Adipocyte (in vitro differentiated cells): ENCODE data around the gene KRTAP3-1.
A peak's percentile ranks its signal among the peaks of the same experiment; 100 is the strongest.
"Not testable (repeated sequence)": the region's sequence is repeated elsewhere in the genome, so short reads cannot be mapped to it uniquely, and the experiment has no call there.

Experiments used
- DNase-seq: peaks from one replicate; pipeline ENCODE4 v3.0.0-alpha.2; 2015; ENCODE audit warnings: low read depth
- H3K27me3 ChIP-seq: replicated peaks from 2 replicates; pipeline ENCODE4 v1.7.0; 2013; ENCODE audit warnings: mild to moderate bottlenecking, low read length, moderate library complexity; ENCODE audit not compliant: control insufficient read depth, insufficient read depth
- H3K36me3 ChIP-seq: 2 replicates; pipeline ENCODE4 v1.7.0; 2013; ENCODE audit warnings: low read length, mild to moderate bottlenecking, moderate library complexity; ENCODE audit not compliant: control insufficient read depth, insufficient read depth, severe bottlenecking
- H3K4me1 ChIP-seq: 2 replicates; pipeline ENCODE4 v1.7.0; 2013; ENCODE audit warnings: mild to moderate bottlenecking, low read length, moderate library complexity; ENCODE audit not compliant: control insufficient read depth, insufficient read depth
- H3K4me3 ChIP-seq: 2 replicates; pipeline ENCODE4 v1.7.0; 2013; ENCODE audit warnings: mild to moderate bottlenecking, low read length, moderate library complexity
- H3K9ac ChIP-seq: 2 replicates; pipeline ENCODE4 v1.7.0; 2013; ENCODE audit warnings: mild to moderate bottlenecking, low read length, moderate library complexity
- H3K9me3 ChIP-seq: 2 replicates; pipeline ENCODE4 v1.7.0; 2013; ENCODE audit warnings: mild to moderate bottlenecking, low read length, moderate library complexity; ENCODE audit not compliant: control insufficient read depth

Gene KRTAP3-1

GRCh38 chr17:41037853-41038350 is 29.0 kb upstream of the KRTAP3-1 start:
- no peak overlapping the region for H3K4me3 ChIP-seq
- no peak overlapping the region for H3K9ac ChIP-seq
- no peaks in the 10 kb centered on the region for H3K4me1 ChIP-seq
- no peak for DNase-seq
- H3K36me3 ChIP-seq: no peaks in the 10 kb centered on the region
- H3K27me3 ChIP-seq: no peaks in the 10 kb centered on the region
- peaks cover under 1% of the 10 kb centered on the region for H3K9me3 ChIP-seq

GRCh38 chr17:41034346-41034935 is 25.5 kb upstream of the KRTAP3-1 start, which contains the start of gene KRTAP1-3:
Gene KRTAP1-3 (minus strand): TSS chr17:41034874. CDS start chr17:41034821, 53 bp downstream.
- H3K27me3 ChIP-seq, H3K4me1 ChIP-seq, H3K9ac ChIP-seq, H3K4me3 ChIP-seq, H3K36me3 ChIP-seq, DNase-seq, H3K9me3 ChIP-seq: not testable (repeated sequence)

- Histone ChIP-seq H3K27me3 (no peaks in the 10 kb centered on the region), H3K9ac (no peak within 1 kb of the TSS), H3K4me3 (no peak within 1 kb of the TSS), H3K9me3 (no peaks in the 10 kb centered on the region), H3K36me3 (no peaks in the 10 kb centered on the region), H3K4me1 (peaks cover 19% of the 10 kb centered on the region)
- DNase-seq: no peak
These were observed 20.8 kb upstream of the KRTAP3-1 start, which contains the start of gene KRTAP1-4 for GRCh38 chr17:41029633-41030245. Gene KRTAP1-4 (minus strand): TSS chr17:41030195. CDS start chr17:41030078, 117 bp downstream.

DNA sequence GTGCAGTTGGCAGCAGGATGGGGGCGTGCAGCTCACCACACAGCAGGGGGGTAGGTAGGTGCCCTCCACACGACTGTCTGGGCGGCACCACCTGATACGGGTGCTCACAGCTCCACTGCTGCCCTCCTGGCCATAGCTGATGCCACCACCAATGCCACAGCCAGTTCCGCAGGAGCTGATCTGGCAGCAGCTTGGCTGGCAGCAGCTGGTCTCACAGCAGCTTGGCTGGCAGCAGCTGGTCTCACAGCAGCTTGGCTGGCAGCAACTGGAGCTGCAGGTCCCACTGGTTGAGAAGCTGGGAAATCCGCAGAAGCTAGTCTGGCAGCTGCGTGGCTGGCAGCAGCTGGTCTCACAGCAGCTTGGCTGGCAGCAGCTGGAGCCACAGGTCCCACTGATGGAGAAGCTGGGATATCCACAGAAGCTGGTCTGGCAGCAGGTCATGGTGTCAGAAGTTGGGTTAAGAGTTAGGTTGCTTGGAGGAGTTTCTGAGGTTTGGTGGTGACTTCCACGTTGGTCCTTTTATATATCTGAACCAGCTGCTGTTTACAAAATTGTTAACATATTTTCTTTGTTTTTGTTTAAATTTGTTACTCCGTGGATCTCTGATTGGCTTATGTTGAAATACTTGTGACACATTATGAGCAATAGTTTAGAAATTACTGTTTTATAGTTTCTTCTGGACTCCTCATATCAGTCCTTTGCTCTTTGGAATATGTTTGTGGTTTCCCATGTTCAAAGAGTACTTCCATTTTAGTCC is 18.0 kb upstream of the KRTAP3-1 start, which contains the start of gene KRTAP1-5:
Gene KRTAP1-5 (minus strand): TSS at position 494 of the 757 bp plus-strand sequence. CDS start 53 bp downstream, at position 441.
- Histone ChIP-seq H3K9me3 (no peaks in the 10 kb centered on the region), H3K9ac (no peak within 1 kb of the TSS), H3K36me3 (no peaks in the 10 kb centered on the region), H3K4me3 (no peak within 1 kb of the TSS), H3K4me1 (peaks cover 22% of the 10 kb centered on the region), H3K27me3 (no peaks in the 10 kb centered on the region)
- DNase-seq: peak; percentile 84

GRCh38 chr17:41024697-41025096 is 15.8 kb upstream of the KRTAP3-1 start:
- DNase-seq: no peak

DNA sequence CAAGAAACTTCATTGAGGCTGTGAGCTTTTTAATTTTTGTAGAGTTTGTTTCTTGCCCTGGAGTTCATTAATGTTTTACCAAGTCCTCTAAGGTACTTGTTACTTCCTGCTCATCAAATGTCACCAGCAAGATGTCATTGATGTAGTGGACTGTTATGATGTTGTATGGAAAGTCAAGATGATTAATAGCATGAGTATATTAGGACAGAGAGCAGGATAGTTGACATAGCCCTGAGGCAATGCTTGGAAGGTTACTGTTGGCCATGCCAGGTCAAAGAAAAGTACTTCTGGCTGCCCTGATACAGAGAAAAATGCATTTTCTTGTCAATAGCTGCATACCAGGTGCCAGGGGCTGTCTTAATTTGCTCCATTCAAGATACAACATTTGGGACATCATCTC is 11.4 kb upstream of the KRTAP3-1 start:
- DNase-seq: no peak
- Histone ChIP-seq H3K27me3 (no peaks in the 10 kb centered on the region), H3K36me3 (no peaks in the 10 kb centered on the region), H3K4me3 (no peak overlapping the region), H3K4me1 (peaks cover 17% of the 10 kb centered on the region), H3K9me3 (peaks cover 5% of the 10 kb centered on the region), H3K9ac (no peak overlapping the region)

More at GRCh38 chr17:41024697-41025096, 15.8 kb upstream of the KRTAP3-1 start:
- Histone ChIP-seq H3K4me1 (peaks cover 22% of the 10 kb centered on the region), H3K27me3 (no peaks in the 10 kb centered on the region), H3K9ac (no peak overlapping the region), H3K4me3 (no peak overlapping the region), H3K9me3 (peaks cover 5% of the 10 kb centered on the region), H3K36me3 (no peaks in the 10 kb centered on the region)

DNA sequence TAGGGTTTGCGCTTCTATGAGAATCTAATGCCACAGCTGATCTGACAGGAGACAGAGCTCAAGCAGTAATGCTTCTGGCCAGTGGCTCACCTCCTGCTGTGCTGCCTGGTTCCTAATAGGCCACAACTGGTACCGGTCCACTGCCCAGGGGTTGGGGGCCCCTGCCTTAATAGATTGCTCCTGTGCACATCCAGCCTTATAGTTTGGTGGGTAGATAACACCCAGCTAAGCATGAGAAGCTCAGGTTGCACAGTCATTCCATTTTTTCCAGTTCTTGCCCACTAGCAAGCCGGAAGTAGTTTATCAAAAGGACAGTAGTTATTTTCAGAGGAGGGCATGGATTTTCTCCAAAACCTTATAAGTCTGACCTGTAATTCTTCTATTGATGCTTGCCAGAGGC is 10.5 kb upstream of the KRTAP3-1 start:
- DNase-seq: no peak

DNA sequence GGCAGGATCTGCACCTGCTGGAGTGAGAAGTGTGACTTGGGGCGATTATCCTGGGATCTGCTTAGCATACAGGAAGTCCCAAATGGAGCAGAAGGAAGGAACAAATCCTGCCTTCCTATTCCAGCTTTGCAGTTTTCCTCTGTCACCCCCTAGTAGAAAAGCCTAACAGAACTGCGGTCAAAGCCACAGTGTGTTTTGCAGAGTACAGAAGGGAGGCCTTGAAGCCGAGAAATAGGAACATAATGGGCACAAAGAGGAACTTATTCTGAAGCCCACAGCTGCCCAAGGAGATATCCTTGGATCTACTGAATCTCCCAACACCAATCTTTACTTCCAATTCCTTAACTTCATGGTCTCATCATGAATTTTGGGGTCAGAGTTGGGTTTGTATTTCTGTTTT is 9.6 kb upstream of the KRTAP3-1 start:
- Histone ChIP-seq H3K9ac (no peak overlapping the region), H3K36me3 (no peaks in the 10 kb centered on the region), H3K4me3 (no peak overlapping the region), H3K27me3 (no peaks in the 10 kb centered on the region), H3K4me1 (peaks cover 18% of the 10 kb centered on the region), H3K9me3 (peaks cover 5% of the 10 kb centered on the region)
- no peak for DNase-seq

More for the DNA sequence above, 10.5 kb upstream of the KRTAP3-1 start:
- Histone ChIP-seq H3K9me3 (peaks cover 5% of the 10 kb centered on the region), H3K36me3 (no peaks in the 10 kb centered on the region), H3K4me1 (peaks cover 14% of the 10 kb centered on the region), H3K4me3 (no peak overlapping the region), H3K9ac (no peak overlapping the region), H3K27me3 (no peaks in the 10 kb centered on the region)

DNA sequence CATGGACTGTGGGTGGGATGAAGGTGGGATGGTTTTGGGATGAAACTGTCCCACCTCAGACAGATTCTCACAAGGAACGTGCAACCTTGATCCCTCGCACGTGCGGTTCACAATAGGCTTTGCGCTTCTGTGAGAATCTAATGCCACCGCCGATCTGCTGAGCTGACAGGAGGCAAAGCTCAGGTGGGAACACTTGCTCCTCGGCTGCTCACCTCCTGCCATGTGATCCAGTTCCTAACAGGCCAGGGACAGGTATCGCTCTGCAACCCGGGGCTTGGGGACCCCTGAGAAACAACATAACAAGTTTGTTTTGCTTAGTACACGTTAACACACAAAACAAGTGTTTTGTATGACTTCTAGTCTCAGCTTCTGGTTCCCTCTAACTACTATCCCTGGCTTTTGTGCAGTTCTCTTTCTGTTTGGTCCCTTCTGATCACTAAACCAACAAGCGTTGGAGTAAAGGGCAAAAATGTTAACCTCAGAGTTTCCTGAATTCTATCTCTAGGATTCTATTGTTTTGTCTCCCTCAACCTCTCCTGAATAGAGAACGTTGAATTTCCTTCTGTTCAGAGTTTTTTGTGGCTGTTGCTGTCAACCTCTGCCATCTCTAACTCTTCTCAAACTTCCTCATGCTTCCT is 7.8 kb upstream of the KRTAP3-1 start:
- Histone ChIP-seq H3K9me3 (peaks cover 5% of the 10 kb centered on the region), H3K27me3 (no peaks in the 10 kb centered on the region), H3K9ac (no peak overlapping the region), H3K4me3 (no peak overlapping the region), H3K4me1 (peaks cover 21% of the 10 kb centered on the region), H3K36me3 (no peaks in the 10 kb centered on the region)
- no peak for DNase-seq

GRCh38 chr17:41015454-41015853 is 6.5 kb upstream of the KRTAP3-1 start:
- no peaks in the 10 kb centered on the region for H3K9me3 ChIP-seq
- DNase-seq: no peak
- H3K9ac ChIP-seq: no peak overlapping the region
- H3K36me3 ChIP-seq: no peaks in the 10 kb centered on the region
- peaks cover 21% of the 10 kb centered on the region for H3K4me1 ChIP-seq
- no peak overlapping the region for H3K4me3 ChIP-seq
- no peaks in the 10 kb centered on the region for H3K27me3 ChIP-seq

DNA sequence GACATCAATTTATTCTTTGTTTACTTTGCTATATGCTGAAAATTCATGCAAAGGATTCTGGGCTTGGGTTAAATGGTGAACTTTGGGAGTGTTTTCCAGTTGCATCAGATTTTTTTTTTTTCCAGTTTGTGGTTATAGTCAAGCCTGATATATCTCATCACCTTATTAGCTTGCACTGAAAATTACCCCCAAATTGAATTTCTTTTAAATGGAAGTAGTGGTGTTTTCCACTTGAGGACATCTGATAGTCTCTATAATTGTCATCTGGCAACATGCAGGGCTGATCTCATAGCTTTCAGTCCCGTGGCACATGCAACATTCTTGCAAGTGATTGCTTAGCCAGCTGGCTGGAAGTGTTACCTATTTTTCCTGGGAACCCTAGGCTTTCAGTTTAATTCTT is 4.7 kb upstream of the KRTAP3-1 start:
- H3K36me3 ChIP-seq: no peaks in the 10 kb centered on the region
- no peaks in the 10 kb centered on the region for H3K27me3 ChIP-seq
- H3K4me1 ChIP-seq: peaks cover 24% of the 10 kb centered on the region
- no peak overlapping the region for H3K4me3 ChIP-seq
- peak; percentile 65 for DNase-seq
- H3K9me3 ChIP-seq: no peaks in the 10 kb centered on the region
- H3K9ac ChIP-seq: no peak overlapping the region
